Measurements from ENCODE around the gene ERN1.
"Not testable (repeated sequence)": the region's sequence is repeated elsewhere in the genome, so short reads cannot be mapped to it uniquely, and the experiment has no call there.

Gene ERN1

GRCh38 chr17:64022611-64023063 is 107.3 kb downstream of the ERN1 start:
- DNase-seq: no peak

- DNase-seq: no peak
Measured at GRCh38 chr17:64020056-64020766, 109.7 kb downstream of the ERN1 start, which contains the start of gene ICAM2. Gene ICAM2 (minus strand): TSS chr17:64020633. CDS start chr17:64006691, 13,942 bp downstream.

- DNase-seq: not testable (repeated sequence)
Measured at GRCh38 chr17:64019551-64019961, 110.4 kb downstream of the ERN1 start.

- DNase-seq: no peak
Measured at GRCh38 chr17:64017381-64017980, 112.5 kb downstream of the ERN1 start.

DNA sequence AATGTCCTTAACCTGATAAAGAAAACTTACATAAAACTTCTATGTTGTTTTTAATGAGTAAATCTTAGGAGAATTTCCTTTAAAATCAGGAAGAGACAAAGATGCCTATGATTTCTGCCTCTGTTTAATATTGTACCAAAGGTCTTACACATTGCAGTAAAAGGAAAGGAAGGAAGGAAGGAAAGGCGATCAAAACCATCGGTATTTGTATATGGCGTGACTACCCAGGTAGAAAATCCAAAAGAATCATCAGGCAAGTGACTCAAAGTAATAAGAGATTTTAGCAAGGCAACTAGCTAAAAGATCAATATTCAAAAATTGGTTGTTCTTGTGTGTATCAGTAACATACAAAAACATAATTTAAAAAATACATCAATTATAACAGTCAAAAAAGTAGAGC is 113.0 kb downstream of the ERN1 start:
- no peak for DNase-seq

DNA sequence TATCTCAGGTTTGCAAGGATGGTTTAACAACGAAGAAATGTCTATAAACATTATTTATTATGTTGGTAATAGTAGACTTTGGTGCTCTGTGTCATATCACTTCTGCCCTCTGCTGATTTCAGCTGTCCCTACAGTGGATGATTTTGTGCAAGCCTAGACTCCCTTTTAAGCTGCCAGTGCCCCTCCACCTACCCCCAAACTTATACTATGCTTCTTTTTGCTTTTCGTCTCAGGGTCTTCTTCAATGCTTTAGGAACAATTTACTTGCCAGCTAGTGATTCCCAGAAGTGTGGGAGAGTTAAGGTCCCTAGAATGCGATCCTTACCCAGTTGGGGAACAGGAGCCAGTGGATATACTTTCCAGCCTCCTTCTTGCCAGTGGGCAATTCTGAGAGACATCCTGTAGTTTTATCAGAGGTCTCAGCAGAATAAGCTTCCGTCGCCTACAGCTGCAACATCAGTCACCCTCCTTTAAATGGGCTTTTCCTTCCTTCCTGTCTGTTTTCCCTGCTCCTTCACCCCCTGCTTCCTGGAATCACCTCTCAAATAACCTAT is 113.6 kb downstream of the ERN1 start:
- DNase-seq: no peak

DNA sequence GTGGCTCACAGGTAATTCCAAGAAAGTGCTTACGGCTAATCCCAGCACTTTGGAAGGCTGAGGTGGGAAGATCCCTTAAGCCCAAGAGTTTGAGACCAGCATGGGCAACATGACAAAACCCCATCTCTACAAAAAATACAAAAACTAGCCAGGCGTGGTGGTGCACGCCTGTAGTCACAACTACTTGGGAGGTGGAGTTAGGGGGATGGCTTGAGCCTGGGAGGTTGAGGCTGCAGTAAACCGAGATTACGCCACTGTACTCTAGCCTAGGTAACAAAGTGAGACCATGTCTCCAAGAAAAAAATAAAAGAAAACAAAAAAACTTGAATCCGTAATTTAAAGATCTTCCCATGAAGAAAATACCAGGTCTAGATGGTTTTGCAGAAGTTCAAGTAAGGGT is 114.5 kb downstream of the ERN1 start:
- DNase-seq: no peak

DNA sequence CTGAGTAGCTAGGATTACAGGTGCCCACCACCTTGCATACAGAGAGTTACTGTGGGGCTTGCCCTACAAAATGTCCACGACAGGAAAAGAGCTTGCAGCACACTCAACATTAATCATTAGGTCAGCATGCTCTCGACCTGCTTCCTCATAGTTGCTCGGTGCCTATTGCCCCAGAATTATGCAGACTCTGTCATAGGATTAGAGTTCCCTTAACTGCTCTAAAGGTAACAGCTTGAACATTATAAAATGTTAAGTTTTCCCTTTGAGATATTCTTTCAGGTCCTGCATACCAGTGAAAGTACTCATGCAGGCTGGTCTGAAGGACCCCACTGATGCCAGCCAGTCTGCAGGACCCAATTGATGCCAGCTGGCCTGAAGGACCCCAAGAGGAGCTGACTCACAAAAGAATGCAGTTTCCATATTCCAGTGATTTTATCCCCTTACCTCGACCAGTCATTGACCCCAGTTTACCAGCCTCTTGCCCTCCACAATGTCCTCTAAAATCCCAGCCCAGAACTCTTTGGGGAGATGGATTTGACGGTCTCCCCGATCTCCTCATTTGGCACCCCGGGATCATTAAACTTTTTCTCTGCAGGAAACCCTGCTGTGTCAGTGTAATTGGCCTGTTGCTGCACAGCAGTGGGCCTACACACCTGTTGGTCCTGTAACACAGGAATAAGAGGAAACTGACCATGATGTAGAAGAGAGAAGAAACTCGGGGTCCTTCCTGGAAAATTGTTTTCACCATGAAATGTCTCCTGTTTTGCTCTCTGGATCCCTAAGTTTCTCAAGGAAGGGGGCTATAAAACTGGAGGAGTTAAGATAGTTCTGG is 120.2 kb downstream of the ERN1 start:
- DNase-seq: no peak

DNA sequence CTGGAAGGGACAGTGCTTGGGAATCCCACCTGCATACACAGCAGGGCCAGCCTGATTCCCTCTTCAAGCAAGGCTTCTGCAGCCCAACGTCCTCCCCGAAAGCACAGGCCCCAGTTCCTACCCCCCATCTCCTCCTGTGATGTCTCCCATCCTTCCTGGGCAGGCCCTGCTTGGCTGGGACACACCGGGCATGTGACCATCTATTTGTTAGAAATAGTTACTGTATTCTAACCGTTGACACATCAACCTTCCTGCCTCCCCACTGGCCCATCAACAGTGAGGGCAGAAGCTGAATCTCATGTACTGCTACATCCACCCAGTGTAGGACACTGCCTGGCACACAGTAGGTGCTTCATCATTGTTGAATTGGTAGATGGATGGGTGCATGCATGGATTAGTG is 121.1 kb downstream of the ERN1 start:
- DNase-seq: no peak

GRCh38 chr17:64008346-64008745 is 121.6 kb downstream of the ERN1 start:
- no peak for DNase-seq

DNA sequence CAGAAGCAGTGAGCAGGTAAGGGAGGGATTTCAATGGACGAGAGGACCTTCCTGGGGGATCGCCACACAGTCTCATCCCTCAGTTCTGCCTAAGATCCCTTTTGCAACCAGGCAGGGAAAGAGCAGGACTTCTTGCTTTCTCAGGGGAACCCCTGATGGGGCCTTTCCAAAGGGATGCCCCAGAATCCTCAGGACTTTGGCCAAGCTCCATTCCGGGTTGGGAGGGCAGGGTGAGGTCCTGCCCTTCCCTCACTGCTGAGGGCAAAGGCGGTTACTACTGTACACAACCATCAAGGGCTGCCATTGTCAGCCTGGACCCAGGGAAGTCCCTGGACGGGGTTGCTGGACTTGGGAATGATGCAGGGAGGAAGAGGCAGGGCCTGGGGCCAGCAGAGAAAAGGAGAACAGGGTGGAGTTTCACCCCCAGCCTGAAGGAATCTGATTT is 122.1 kb downstream of the ERN1 start:
- no peak for DNase-seq

- DNase-seq: not testable (repeated sequence)
Measured at GRCh38 chr17:64007089-64007837, 122.7 kb downstream of the ERN1 start.

DNA sequence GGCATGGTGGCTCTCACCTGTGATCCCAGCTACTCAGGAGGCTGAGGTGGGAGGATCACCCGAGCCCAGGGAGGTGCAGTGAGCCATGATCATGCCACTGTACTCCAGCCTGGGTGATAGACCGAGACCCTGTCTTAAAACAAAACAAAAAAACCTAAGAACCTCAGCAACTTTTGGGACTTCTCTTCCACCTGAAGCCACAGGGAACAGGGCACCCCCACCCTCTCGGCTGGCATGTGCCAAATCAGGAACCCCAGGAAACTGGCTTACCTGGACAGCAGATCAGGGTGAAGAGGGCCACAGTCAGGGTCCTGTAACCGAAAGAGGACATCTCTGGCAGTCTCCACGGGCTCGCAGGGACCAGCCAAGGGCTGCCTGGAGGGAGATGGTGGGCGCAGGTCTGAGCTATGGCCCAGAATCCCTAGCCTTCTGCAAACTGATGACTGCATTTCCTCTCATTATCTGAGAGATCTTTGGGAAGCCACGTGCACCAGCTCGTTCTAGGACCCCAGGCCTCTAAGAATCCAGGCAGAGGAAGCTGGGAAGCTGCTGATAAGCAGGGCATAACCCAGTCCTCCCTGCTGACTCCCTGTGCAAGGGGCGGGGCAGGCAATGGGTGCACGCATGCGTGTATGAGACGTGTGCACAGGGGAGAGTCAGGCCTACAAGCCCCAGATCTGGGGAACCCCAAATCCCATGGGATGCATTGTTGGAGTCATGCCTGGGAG is 123.4 kb downstream of the ERN1 start:
- no peak for DNase-seq

GRCh38 chr17:64005734-64006167 is 124.2 kb downstream of the ERN1 start:
- peak; percentile 83 to 95 for DNase-seq

GRCh38 chr17:64004903-64005733 is 124.8 kb downstream of the ERN1 start:
- DNase-seq: no peak

GRCh38 chr17:64004218-64004770 is 125.7 kb downstream of the ERN1 start:
- no peak for DNase-seq

DNA sequence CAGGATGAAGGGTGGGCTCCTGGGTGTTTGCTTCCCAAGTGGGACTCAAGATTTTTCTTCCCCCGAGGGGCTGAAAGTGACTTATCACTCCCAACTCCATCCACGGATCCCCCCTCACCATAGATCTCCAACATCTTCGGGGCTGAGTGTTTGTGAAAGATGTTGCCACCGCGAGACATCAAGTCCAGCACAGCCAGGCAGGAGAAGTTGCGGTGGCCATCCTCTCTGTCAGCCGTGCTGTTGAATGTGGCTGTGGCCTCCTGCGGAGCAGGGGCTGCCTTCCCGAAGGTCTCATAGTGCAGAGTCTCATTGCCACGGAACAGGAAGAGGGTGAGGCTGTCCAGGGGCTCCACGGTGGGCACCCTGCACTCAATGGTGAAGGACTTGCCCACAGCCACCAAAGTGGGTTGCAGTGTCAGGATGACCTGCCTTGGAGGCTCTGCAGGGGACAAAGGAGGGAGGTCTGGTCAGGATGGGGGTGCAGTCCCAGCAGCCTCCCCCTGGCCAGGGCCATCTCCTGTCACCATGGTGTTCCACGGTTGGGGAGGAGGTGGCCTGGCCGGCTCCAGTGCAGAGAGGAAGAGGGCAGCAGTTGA is 126.3 kb downstream of the ERN1 start:
- no peak for DNase-seq

DNA sequence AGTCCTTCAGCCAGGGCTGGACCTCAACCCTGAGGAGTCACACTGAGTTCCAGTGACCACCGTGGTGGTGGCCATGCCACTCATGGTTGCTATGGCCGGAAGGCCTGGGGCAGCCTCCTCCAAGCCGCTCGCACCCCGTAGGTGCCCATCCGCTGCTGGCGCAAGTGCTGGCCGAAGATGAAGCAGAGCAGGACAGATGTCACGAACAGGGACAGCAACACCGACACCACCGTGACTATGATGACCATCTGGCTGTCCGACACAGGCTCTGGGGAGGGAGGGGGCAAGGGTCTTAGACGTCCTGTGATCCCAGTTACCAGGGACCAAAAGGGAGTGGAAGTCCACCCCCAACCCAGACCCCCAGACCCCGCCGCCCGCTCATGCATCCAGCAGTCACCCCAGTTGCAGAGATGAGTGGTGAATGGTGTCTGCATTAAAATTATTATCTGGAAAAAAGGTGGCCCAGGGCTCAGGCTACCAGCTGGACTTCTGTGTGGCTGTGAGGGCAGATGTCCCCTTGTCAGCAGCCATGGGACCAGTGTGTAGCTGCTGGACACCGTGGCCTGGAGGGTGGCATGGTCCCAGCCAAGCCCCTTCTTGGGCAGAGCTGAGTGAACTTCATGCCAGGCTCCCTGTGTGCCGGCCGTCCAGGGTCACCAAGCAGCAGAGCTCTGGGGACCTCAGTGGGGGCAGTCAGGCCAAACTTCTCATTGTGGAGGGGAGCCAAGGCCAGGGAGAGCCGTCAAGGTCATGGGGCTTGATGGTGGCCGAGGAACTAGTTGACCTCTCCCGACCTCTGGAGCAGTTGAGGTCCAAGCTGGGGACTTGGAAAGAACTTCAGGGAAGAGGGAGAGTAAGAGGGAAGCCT is 127.1 kb downstream of the ERN1 start:
- no peak for DNase-seq
